Measurements from ENCODE around the gene IYD.
"Not testable (repeated sequence)": the region's sequence is repeated elsewhere in the genome, so short reads cannot be mapped to it uniquely, and the experiment has no call there.

IYD gene

DNA sequence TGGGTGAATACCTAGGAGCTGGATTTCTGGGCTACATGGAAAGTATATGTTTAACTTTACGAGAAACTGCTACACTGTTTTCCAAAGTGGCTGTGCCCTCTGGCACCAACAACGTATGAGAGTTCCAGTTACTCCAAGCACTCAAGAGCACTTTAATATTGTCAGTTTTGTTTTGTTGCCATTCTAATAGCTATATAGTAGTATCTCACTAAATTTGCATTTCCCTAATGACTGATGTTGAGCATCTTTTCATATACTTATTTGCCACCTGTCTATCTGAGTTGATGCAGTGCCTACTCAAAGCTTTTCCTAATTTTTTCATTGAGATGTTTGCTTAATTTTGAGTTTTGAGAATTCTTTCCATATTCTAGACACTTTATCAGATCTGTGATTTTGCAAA, 76.7 kb downstream of the IYD start:
- Histone ChIP-seq H3K18ac (ENCODE audit: low read length) (no peak overlapping the region), H3K27me3 (ENCODE audit: control insufficient read depth in 3 of 3, insufficient read depth in 3 of 3, low read depth in 1 of 3, low read length in 3 of 3) (no peaks in the 10 kb centered on the region), H3K9me3 (replicated peaks in 1 of 2; ENCODE audit: control insufficient read depth in 2 of 2, insufficient read depth in 1 of 2, low read depth in 1 of 2, low read length in 2 of 2) (no peaks in the 10 kb centered on the region), H3K4ac (ENCODE audit: low read length) (no peak overlapping the region), H2AFZ (ENCODE audit: low read length) (no peak overlapping the region), H3K14ac (ENCODE audit: low read length) (no peak overlapping the region), H4K91ac (ENCODE audit: low read depth, low read length, poor library complexity) (no peak overlapping the region), H4K8ac (ENCODE audit: low read depth, low read length) (no peak overlapping the region), H3K4me3 (ENCODE audit: low read length in 2 of 2) (no peak overlapping the region), H3K79me1 (ENCODE audit: low read depth, low read length) (no peaks in the 10 kb centered on the region), H3K27ac (replicated peaks; ENCODE audit: low read length) (no peak overlapping the region), H3K4me1 (ENCODE audit: control insufficient read depth in 2 of 2, insufficient read depth in 1 of 2, low read depth in 1 of 2, low read length in 2 of 2) (no peaks in the 10 kb centered on the region), H2BK12ac (ENCODE audit: low read length) (no peak overlapping the region), H3K36me3 (replicated peaks in 1 of 2; ENCODE audit: control insufficient read depth in 2 of 2, insufficient read depth in 2 of 2, low read length in 2 of 2) (no peaks in the 10 kb centered on the region), H2BK120ac (ENCODE audit: low read depth, low read length) (no peak overlapping the region), H2BK5ac (ENCODE audit: low read length) (no peak overlapping the region), H3K4me2 (ENCODE audit: insufficient read depth, low read length, poor library complexity, severe bottlenecking) (no peak overlapping the region), H3K23ac (ENCODE audit: low read depth, low read length, poor library complexity) (no peak overlapping the region), H2AK5ac (ENCODE audit: low read depth, low read length) (no peak overlapping the region), H2BK15ac (ENCODE audit: low read length) (no peak overlapping the region), H3K9ac (ENCODE audit: low read depth, low read length, poor library complexity) (no peak overlapping the region)
- no peak for DNase-seq (ENCODE audit: low spot score)
- no CpG with 5 or more reads among the region's 2 CpGs for WGBS, 2 donors (ENCODE audit: extremely low coverage in 2 of 2, insufficient read length in 2 of 2, insufficient replicate concordance in 1 of 2)

DNA sequence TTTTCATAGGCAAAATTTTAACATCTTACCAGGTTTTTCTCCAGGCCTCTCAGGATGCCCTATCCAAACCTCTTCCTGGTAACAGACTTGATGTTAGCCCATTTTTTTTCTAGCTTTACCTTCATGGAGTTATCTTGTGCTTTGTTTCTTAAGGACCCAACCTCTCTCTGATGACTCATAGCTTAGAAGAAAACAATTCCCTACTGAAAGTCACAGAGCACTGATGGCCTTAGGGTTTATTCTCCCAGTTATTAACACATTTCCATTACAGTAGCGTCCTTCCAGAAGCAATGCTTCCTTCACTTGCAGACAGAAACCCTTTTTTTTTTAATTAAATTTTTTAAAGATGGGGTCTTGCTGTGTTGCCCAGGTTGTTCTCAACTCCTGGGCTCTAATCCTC, 79.4 kb downstream of the IYD start:
- no peak for DNase-seq (ENCODE audit: low spot score)
- Histone ChIP-seq H3K27ac (replicated peaks; ENCODE audit: low read length) (no peak overlapping the region), H3K23ac (ENCODE audit: low read depth, low read length, poor library complexity) (no peak overlapping the region), H3K4me1 (ENCODE audit: control insufficient read depth in 2 of 2, insufficient read depth in 1 of 2, low read depth in 1 of 2, low read length in 2 of 2) (peaks cover 9 to 17% of the 10 kb centered on the region in 2 donors), H2BK12ac (ENCODE audit: low read length) (no peak overlapping the region), H3K9me3 (replicated peaks in 1 of 2; ENCODE audit: control insufficient read depth in 2 of 2, insufficient read depth in 1 of 2, low read depth in 1 of 2, low read length in 2 of 2) (no peaks in the 10 kb centered on the region), H3K18ac (ENCODE audit: low read length) (no peak overlapping the region), H3K14ac (ENCODE audit: low read length) (no peak overlapping the region), H3K9ac (ENCODE audit: low read depth, low read length, poor library complexity) (no peak overlapping the region), H3K36me3 (replicated peaks in 1 of 2; ENCODE audit: control insufficient read depth in 2 of 2, insufficient read depth in 2 of 2, low read length in 2 of 2) (no peaks in the 10 kb centered on the region), H4K91ac (ENCODE audit: low read depth, low read length, poor library complexity) (no peak overlapping the region), H4K8ac (ENCODE audit: low read depth, low read length) (no peak overlapping the region), H2BK15ac (ENCODE audit: low read length) (no peak overlapping the region), H3K4ac (ENCODE audit: low read length) (no peak overlapping the region), H3K4me3 (ENCODE audit: low read length in 2 of 2) (no peak overlapping the region), H3K27me3 (ENCODE audit: control insufficient read depth in 3 of 3, insufficient read depth in 3 of 3, low read depth in 1 of 3, low read length in 3 of 3) (no peaks in the 10 kb centered on the region), H3K79me1 (ENCODE audit: low read depth, low read length) (no peaks in the 10 kb centered on the region), H2AK5ac (ENCODE audit: low read depth, low read length) (peak overlapping the region; percentile 53), H3K4me2 (ENCODE audit: insufficient read depth, low read length, poor library complexity, severe bottlenecking) (no peak overlapping the region), H2AFZ (ENCODE audit: low read length) (no peak overlapping the region), H2BK120ac (ENCODE audit: low read depth, low read length) (no peak overlapping the region), H2BK5ac (ENCODE audit: low read length) (no peak overlapping the region)
- no CpG with 5 or more reads among the region's 1 CpG for WGBS, 2 donors (ENCODE audit: extremely low coverage in 2 of 2, insufficient read length in 2 of 2, insufficient replicate concordance in 1 of 2)

DNA sequence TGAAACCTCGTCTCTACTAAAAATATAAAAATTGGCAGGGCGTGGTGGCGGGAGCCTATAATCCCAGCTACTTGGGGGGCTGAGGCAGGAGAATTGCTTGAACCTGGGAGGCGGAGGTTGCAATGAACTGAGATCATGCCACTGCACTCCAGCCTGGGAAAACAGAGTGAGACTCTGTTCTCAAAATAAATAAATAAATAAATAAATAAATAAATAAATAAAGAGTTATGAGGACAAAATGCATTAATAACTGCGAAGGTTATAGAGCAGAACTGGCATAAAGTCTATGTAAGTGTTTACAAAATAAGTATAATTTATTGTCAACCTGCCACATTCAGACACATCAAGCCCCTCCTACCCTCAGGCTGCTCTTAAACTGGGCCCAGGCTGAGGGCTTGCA, 80.2 kb downstream of the IYD start:
- not testable (repeated sequence) for H2BK12ac ChIP-seq (ENCODE audit: low read length)
- no CpG with 5 or more reads among the region's 5 CpGs for WGBS, 2 donors (ENCODE audit: extremely low coverage in 2 of 2, insufficient read length in 2 of 2, insufficient replicate concordance in 1 of 2)

DNA sequence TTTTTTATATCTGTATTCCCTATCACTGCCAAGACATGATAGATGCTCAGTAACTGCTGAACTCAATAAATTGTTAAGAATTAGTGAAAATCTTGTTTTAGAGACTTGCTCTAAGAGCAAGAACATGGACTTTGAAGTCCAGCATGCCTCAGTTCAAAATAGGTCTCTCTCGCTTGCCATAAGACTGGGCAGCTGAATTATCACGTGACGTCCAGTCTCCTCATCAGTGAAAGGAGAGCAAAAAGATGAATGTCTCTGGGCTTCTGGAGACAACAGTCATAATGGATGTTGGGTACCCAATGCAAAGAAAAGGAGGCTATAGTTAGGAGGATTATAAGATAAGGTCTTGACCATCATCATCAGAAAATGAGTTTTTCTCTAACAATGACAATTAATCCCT, 82.1 kb downstream of the IYD start:
- Histone ChIP-seq H2AFZ (ENCODE audit: low read length) (no peak overlapping the region), H3K18ac (ENCODE audit: low read length) (no peak overlapping the region), H2AK5ac (ENCODE audit: low read depth, low read length) (no peak overlapping the region), H3K4me3 (ENCODE audit: low read length in 2 of 2) (no peak overlapping the region), H2BK12ac (ENCODE audit: low read length) (no peak overlapping the region), H3K79me1 (ENCODE audit: low read depth, low read length) (no peaks in the 10 kb centered on the region), H4K91ac (ENCODE audit: low read depth, low read length, poor library complexity) (no peak overlapping the region), H3K4ac (ENCODE audit: low read length) (no peak overlapping the region), H2BK5ac (ENCODE audit: low read length) (no peak overlapping the region), H3K23ac (ENCODE audit: low read depth, low read length, poor library complexity) (no peak overlapping the region), H3K9ac (ENCODE audit: low read depth, low read length, poor library complexity) (no peak overlapping the region), H3K14ac (ENCODE audit: low read length) (no peak overlapping the region), H3K36me3 (replicated peaks in 1 of 2; ENCODE audit: control insufficient read depth in 2 of 2, insufficient read depth in 2 of 2, low read length in 2 of 2) (no peaks in the 10 kb centered on the region), H3K4me2 (ENCODE audit: insufficient read depth, low read length, poor library complexity, severe bottlenecking) (no peak overlapping the region), H3K27me3 (ENCODE audit: control insufficient read depth in 3 of 3, insufficient read depth in 3 of 3, low read depth in 1 of 3, low read length in 3 of 3) (no peaks in the 10 kb centered on the region), H2BK120ac (ENCODE audit: low read depth, low read length) (no peak overlapping the region), H3K4me1 (ENCODE audit: control insufficient read depth in 2 of 2, insufficient read depth in 1 of 2, low read depth in 1 of 2, low read length in 2 of 2) (peaks cover 11 to 20% of the 10 kb centered on the region in 2 donors), H3K27ac (replicated peaks; ENCODE audit: low read length) (no peak overlapping the region), H4K8ac (ENCODE audit: low read depth, low read length) (no peak overlapping the region), H2BK15ac (ENCODE audit: low read length) (no peak overlapping the region), H3K9me3 (replicated peaks in 1 of 2; ENCODE audit: control insufficient read depth in 2 of 2, insufficient read depth in 1 of 2, low read depth in 1 of 2, low read length in 2 of 2) (no peaks in the 10 kb centered on the region)
- DNase-seq (ENCODE audit: low spot score) = no peak
- no CpG with 5 or more reads among the region's 3 CpGs for WGBS, 2 donors (ENCODE audit: extremely low coverage in 2 of 2, insufficient read length in 2 of 2, insufficient replicate concordance in 1 of 2)

More for the DNA sequence above, 80.2 kb downstream of the IYD start:
- not testable (repeated sequence) for H2BK15ac ChIP-seq (ENCODE audit: low read length); H3K18ac ChIP-seq (ENCODE audit: low read length); H4K8ac ChIP-seq (ENCODE audit: low read depth, low read length); H3K4ac ChIP-seq (ENCODE audit: low read length); H4K91ac ChIP-seq (ENCODE audit: low read depth, low read length, poor library complexity); H3K9ac ChIP-seq (ENCODE audit: low read depth, low read length, poor library complexity); H3K4me2 ChIP-seq (ENCODE audit: insufficient read depth, low read length, poor library complexity, severe bottlenecking); H3K36me3 ChIP-seq (replicated peaks in 1 of 2; ENCODE audit: control insufficient read depth in 2 of 2, insufficient read depth in 2 of 2, low read length in 2 of 2); H3K27me3 ChIP-seq (ENCODE audit: control insufficient read depth in 3 of 3, insufficient read depth in 3 of 3, low read depth in 1 of 3, low read length in 3 of 3); H3K14ac ChIP-seq (ENCODE audit: low read length); H2BK120ac ChIP-seq (ENCODE audit: low read depth, low read length); H3K23ac ChIP-seq (ENCODE audit: low read depth, low read length, poor library complexity); DNase-seq (ENCODE audit: low spot score); H2AK5ac ChIP-seq (ENCODE audit: low read depth, low read length); H3K9me3 ChIP-seq (replicated peaks in 1 of 2; ENCODE audit: control insufficient read depth in 2 of 2, insufficient read depth in 1 of 2, low read depth in 1 of 2, low read length in 2 of 2); H2BK5ac ChIP-seq (ENCODE audit: low read length); H3K79me1 ChIP-seq (ENCODE audit: low read depth, low read length); H2AFZ ChIP-seq (ENCODE audit: low read length); H3K4me3 ChIP-seq (ENCODE audit: low read length in 2 of 2); H3K27ac ChIP-seq (replicated peaks; ENCODE audit: low read length)
- H3K4me1 ChIP-seq (ENCODE audit: control insufficient read depth in 2 of 2, insufficient read depth in 1 of 2, low read depth in 1 of 2, low read length in 2 of 2) = peaks cover 11 to 20% of the 10 kb centered on the region in 2 donors
